Bronchial epithelial cell (primary cell): ENCODE data around the gene UBE2O. TPM values are rescaled to one million over a fixed set of nuclear protein-coding genes. Genes with fewer than 3 reads are reported as not detected.
A peak's percentile ranks its signal among the peaks of the same experiment; 100 is the strongest.

ENCODE experiments used
- DNase-seq: peaks from one replicate; pipeline ENCODE4 v3.0.0-alpha.2; 2010; ENCODE audit warnings: low read depth
- FAIRE-seq: peaks from 2 replicates; lab custom pipeline; 2011; peaks lifted over from hg19 to GRCh38; lab: Jason Lieb, UNC
- H3K27me3 ChIP-seq: 2 replicates; pipeline ENCODE4 v1.5.1; 2011; ENCODE audit warnings: low read length; ENCODE audit not compliant: control insufficient read depth, insufficient read depth
- H3K36me3 ChIP-seq: 2 replicates; pipeline ENCODE4 v1.5.1; 2011; ENCODE audit warnings: low read length; ENCODE audit not compliant: control insufficient read depth, insufficient read depth
- H3K4me3 ChIP-seq: 2 replicates; pipeline ENCODE4 v1.5.1; 2011; ENCODE audit warnings: mild to moderate bottlenecking, low read depth, low read length, control low read depth
- CTCF ChIP-seq: IDR thresholded peaks from 2 replicates; pipeline ENCODE4 v1.5.1; 2011; ENCODE audit warnings: mild to moderate bottlenecking, moderate library complexity, low read length, control low read depth, inconsistent platforms; ENCODE audit not compliant: insufficient read depth, severe bottlenecking
- total RNA-seq: library from RNA; depleted of rRNA; stranded (reverse); fragments of >200 nt; gene quantifications from 2 replicates; pipeline ENCODE4 v1.2.1, GENCODE V29; 2014

UBE2O gene
- total RNA-seq, 1 donor from 2014 or later: 15.8 TPM

GRCh38 chr17:76426853-76427252, 26.1 kb downstream of the UBE2O start:
- Histone ChIP-seq H3K27me3 (no peaks in the 10 kb centered on the region), H3K4me3 (no peak overlapping the region), H3K36me3 (peaks cover 2% of the 10 kb centered on the region)
- DNase-seq (no peak), FAIRE-seq (no peak)
- no peak for TF ChIP-seq CTCF

- TF ChIP-seq CTCF: no peak
- H3K27me3 ChIP-seq: no peaks in the 10 kb centered on the region
- peaks cover 2% of the 10 kb centered on the region for H3K36me3 ChIP-seq
- FAIRE-seq: no peak
- no peak for DNase-seq
- no peak overlapping the region for H3K4me3 ChIP-seq
Observed at GRCh38 chr17:76422860-76423259, 30.1 kb downstream of the UBE2O start.

- Histone ChIP-seq H3K36me3 (peaks cover 2% of the 10 kb centered on the region), H3K27me3 (no peaks in the 10 kb centered on the region), H3K4me3 (no peak overlapping the region)
- no peak for FAIRE-seq
- DNase-seq: no peak
- no peak for TF ChIP-seq CTCF
Observed at GRCh38 chr17:76422406-76422805, 30.5 kb downstream of the UBE2O start.

- Histone ChIP-seq H3K36me3 (peaks cover 3% of the 10 kb centered on the region), H3K27me3 (no peaks in the 10 kb centered on the region), H3K4me3 (no peak overlapping the region)
- TF ChIP-seq CTCF: no peak
- DNase-seq (no peak), FAIRE-seq (peak; percentile 36)
Observed at GRCh38 chr17:76421044-76421407, 31.9 kb downstream of the UBE2O start.

DNA sequence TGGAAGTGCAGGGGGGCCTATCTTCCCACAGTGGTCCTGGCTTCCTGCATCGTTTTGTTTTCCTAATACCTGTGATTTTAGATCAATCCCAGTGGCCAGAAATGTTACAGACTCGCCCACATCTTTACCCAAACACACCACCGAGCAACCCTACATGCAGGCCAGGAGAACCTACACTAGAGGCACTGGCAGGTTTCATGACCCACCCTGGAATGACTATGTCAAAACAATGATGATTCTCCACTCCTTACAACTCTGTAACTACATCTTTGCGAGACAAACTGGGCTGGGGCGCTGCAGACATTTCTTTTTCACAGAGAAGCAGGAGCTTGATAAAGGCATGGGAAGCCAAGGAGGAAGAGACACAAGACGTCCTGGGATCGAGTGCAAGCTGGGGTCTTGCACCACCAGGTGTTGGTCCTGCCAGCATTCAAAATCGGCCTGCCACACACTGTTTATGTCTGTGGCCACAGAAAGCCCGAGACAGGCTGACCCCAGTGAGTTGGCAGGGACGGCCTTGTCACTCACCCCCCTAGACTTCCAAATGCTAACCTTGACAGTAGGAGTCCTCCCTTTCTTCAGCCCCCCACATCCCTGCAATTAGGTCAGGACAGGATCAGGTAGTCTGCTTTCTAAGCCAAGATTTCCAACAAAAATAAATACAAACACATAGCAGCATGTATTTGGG, 32.5 kb downstream of the UBE2O start:
- H3K4me3 ChIP-seq: no peak overlapping the region
- TF ChIP-seq CTCF: no peak
- FAIRE-seq (peak; percentile 32), DNase-seq (no peak)
- H3K36me3 ChIP-seq: peaks cover 3% of the 10 kb centered on the region
- H3K27me3 ChIP-seq: no peaks in the 10 kb centered on the region
